Type B pancreatic cell (in vitro differentiated cells): Measurements from ENCODE around the gene HOXA7. TPM values are rescaled to one million over a fixed set of nuclear protein-coding genes. Genes with fewer than 3 reads are reported as not detected.

ENCODE experiments used
- DNase-seq: peaks from one replicate; pipeline ENCODE4 v3.0.0; 2021; ENCODE audit warnings: mixed read lengths; ENCODE audit not compliant: unreplicated experiment; ENCODE audit errors: extremely low spot score
- H3K27ac Mint-ChIP-seq: 2 replicates; pipeline ENCODE4 v1.8.0; 2021; ENCODE audit warnings: mild to moderate bottlenecking, mixed read lengths
- H3K27me3 Mint-ChIP-seq: 2 replicates; pipeline ENCODE4 v1.8.0; 2021; ENCODE audit warnings: mixed read lengths
- H3K36me3 Mint-ChIP-seq: 2 replicates; pipeline ENCODE4 v1.8.0; 2021; ENCODE audit warnings: mixed read lengths
- H3K4me1 Mint-ChIP-seq: one replicate; pipeline ENCODE4 v1.8.0; 2021; ENCODE audit warnings: mixed read lengths; ENCODE audit not compliant: unreplicated experiment
- H3K4me3 Mint-ChIP-seq: 2 replicates; pipeline ENCODE4 v1.8.0; 2021; ENCODE audit warnings: mild to moderate bottlenecking, mixed read lengths
- H3K9me3 Mint-ChIP-seq: 2 replicates; pipeline ENCODE4 v1.8.0; 2021; ENCODE audit warnings: mixed read lengths
- total RNA-seq: library from RNA; stranded (reverse); gene quantifications from 2 replicates; pipeline ENCODE4 v1.2.1, GENCODE V29; 2021; ENCODE audit warnings: low replicate concordance
- TF ChIP-seq, protein P1 (sequence below): fragments of 200-600 bp; sonication (generic); conservative IDR thresholded peaks from 2 replicates; pipeline ENCODE4 v1.5.0; 2021; ENCODE audit warnings: antibody characterized with exemption, mild to moderate bottlenecking

The HOXA7 gene
- total RNA-seq, 1 donor from 2014 or later, result 6.2 TPM

DNA sequence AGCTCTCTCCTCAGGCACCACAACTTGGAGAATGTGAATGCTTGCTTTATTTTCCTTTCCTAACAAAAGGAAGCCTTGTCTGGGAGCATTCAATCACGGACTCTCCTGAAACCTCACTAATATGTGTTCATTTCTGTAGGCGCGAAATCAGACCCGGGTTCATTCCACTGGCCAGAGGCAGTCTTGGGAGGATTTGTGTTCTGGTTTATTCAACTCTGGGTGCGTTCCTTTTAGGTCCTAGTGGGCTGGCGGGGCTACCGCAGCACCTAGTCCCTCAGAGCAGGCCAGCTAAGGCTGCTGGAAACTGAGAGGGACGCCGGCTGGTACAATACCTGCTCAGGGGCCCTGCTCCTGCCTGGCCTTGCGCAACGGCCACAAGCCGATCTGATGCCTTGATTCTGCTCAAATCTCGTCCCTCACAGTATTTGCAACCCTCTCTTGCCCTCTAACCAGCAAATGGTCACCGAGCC is 33.4 kb downstream of the HOXA7 start:
- DNase-seq, result no peak
- Mint-ChIP-seq H3K4me3 (peak overlapping the region; percentile 91), H3K27me3 (peaks cover 36% of the 10 kb centered on the region), H3K9me3 (no peaks in the 10 kb centered on the region), H3K27ac (peak overlapping the region; percentile 99), H3K4me1 (peaks cover 68% of the 10 kb centered on the region), H3K36me3 (peaks cover 44% of the 10 kb centered on the region)
- TF ChIP-seq, protein P1, sequence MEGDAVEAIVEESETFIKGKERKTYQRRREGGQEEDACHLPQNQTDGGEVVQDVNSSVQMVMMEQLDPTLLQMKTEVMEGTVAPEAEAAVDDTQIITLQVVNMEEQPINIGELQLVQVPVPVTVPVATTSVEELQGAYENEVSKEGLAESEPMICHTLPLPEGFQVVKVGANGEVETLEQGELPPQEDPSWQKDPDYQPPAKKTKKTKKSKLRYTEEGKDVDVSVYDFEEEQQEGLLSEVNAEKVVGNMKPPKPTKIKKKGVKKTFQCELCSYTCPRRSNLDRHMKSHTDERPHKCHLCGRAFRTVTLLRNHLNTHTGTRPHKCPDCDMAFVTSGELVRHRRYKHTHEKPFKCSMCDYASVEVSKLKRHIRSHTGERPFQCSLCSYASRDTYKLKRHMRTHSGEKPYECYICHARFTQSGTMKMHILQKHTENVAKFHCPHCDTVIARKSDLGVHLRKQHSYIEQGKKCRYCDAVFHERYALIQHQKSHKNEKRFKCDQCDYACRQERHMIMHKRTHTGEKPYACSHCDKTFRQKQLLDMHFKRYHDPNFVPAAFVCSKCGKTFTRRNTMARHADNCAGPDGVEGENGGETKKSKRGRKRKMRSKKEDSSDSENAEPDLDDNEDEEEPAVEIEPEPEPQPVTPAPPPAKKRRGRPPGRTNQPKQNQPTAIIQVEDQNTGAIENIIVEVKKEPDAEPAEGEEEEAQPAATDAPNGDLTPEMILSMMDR, result no peak

DNA sequence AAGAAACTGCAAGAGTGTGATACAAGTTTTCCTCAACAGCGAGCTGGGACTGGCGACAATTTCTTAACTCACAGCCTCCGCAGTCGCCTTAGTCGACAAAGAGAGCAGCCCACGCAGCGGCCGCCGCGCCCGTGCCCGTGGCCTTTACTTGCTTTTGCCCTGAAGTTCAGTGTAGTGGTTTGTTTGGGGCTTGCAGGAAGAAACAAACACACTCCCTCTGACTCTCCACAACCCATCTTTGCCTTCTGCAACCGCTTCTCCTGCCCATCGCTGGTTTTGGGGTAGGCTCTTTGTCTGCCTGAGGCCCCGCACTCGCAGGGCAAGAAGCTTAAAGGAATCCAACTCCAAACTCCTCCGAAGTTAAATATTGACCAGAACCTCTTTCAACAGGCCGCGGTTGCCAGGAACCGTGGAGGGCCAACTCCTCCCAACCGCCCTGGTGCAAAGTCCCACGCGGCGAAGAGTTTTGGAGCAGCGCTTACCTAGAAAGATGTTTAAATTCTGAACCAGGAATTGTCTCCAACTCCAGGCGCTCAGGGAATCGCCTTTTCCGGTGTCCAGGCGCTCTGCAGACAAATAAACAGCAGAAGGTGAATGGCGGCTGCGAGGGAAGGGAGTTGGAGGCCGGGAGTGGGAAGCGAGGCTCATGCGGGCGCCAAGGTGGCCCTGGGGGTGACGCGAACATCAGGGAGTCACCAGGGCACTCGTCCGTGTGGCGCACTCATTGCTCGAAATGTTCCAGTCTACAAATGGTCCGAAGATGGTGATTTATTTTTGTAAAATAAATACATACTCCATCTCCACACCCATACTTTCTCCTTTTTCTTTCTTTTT is 34.2 kb downstream of the HOXA7 start:
- H3K4me3 Mint-ChIP-seq, result peak overlapping the region; percentile 91
- H3K27me3 Mint-ChIP-seq, result peaks cover 38% of the 10 kb centered on the region
- no peaks in the 10 kb centered on the region for H3K9me3 Mint-ChIP-seq
- peaks cover 61% of the 10 kb centered on the region for H3K4me1 Mint-ChIP-seq
- peak overlapping the region; percentile 99 for H3K27ac Mint-ChIP-seq
- peaks cover 45% of the 10 kb centered on the region for H3K36me3 Mint-ChIP-seq
- TF ChIP-seq, protein P1, result no peak
- DNase-seq, result no peak

DNA sequence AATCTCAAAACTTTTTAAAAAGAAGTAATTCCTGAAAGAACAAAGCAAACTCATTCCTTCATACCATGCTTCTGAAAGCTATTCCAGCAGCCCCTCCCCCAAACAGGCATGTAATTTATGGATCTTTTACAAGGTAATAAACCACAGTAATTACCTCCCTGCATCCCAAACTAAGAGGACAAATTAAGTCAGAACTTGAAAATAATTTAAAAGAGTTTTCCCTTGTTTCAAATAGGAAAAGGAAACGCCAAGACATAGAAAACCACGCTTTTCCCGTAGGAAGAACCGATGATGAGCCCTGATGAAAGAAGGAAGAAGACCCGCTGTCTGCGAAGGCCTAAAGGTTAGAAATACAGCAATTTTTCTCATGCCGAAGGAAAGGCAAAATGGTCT is 34.8 kb downstream of the HOXA7 start:
- TF ChIP-seq, protein P1, result no peak
- Mint-ChIP-seq H3K27ac (peak overlapping the region; percentile 99), H3K4me3 (peak overlapping the region; percentile 91), H3K27me3 (peaks cover 38% of the 10 kb centered on the region), H3K4me1 (peaks cover 54% of the 10 kb centered on the region), H3K9me3 (no peaks in the 10 kb centered on the region), H3K36me3 (peaks cover 46% of the 10 kb centered on the region)
- DNase-seq, result no peak

GRCh38 chr7:27119412-27119911 is 37.0 kb downstream of the HOXA7 start:
- Mint-ChIP-seq H3K36me3 (peaks cover 61% of the 10 kb centered on the region), H3K4me1 (peaks cover 32% of the 10 kb centered on the region), H3K27ac (peak overlapping the region; percentile 99), H3K27me3 (peaks cover 37% of the 10 kb centered on the region), H3K9me3 (no peaks in the 10 kb centered on the region), H3K4me3 (peak overlapping the region; percentile 91)
- DNase-seq, result no peak
- TF ChIP-seq, protein P1, result no peak

GRCh38 chr7:27118580-27118979 is 37.9 kb downstream of the HOXA7 start:
- Mint-ChIP-seq H3K9me3 (no peaks in the 10 kb centered on the region), H3K36me3 (peaks cover 55% of the 10 kb centered on the region), H3K27ac (peak overlapping the region; percentile 99), H3K4me3 (peak overlapping the region; percentile 91), H3K27me3 (peaks cover 32% of the 10 kb centered on the region), H3K4me1 (peaks cover 23% of the 10 kb centered on the region)
- TF ChIP-seq, protein P1, result no peak
- DNase-seq, result no peak
